ENCODE measurements around the gene SH3PXD2A.
"Not testable (repeated sequence)": the region's sequence is repeated elsewhere in the genome, so short reads cannot be mapped to it uniquely, and the experiment has no call there.

SH3PXD2A gene

GRCh38 chr10:103763374-103764202 lies 91.8 kb downstream of the SH3PXD2A start:
- no peak for FAIRE-seq

GRCh38 chr10:103762916-103763315 lies 92.5 kb downstream of the SH3PXD2A start:
- FAIRE-seq, result no peak

GRCh38 chr10:103762162-103762561 lies 93.2 kb downstream of the SH3PXD2A start:
- FAIRE-seq, result no peak

GRCh38 chr10:103761075-103761920 lies 94.1 kb downstream of the SH3PXD2A start:
- no peak for FAIRE-seq

GRCh38 chr10:103760233-103760632 lies 95.1 kb downstream of the SH3PXD2A start:
- not testable (repeated sequence) for FAIRE-seq

- FAIRE-seq, result no peak
Observed at GRCh38 chr10:103759100-103759781, 96.1 kb downstream of the SH3PXD2A start.

- FAIRE-seq, result no peak
Observed at GRCh38 chr10:103758294-103758681, 97.1 kb downstream of the SH3PXD2A start.

- FAIRE-seq, result no peak
Observed at GRCh38 chr10:103757531-103758293, 97.7 kb downstream of the SH3PXD2A start.

- FAIRE-seq, result no peak
Observed at GRCh38 chr10:103756277-103756869, 99.0 kb downstream of the SH3PXD2A start.

- no peak for FAIRE-seq
Observed at GRCh38 chr10:103752680-103753248, 102.6 kb downstream of the SH3PXD2A start.

- no peak for FAIRE-seq
Observed at GRCh38 chr10:103751667-103752290, 103.6 kb downstream of the SH3PXD2A start.

GRCh38 chr10:103750836-103751235 lies 104.5 kb downstream of the SH3PXD2A start:
- no peak for FAIRE-seq

GRCh38 chr10:103749779-103750178 lies 105.6 kb downstream of the SH3PXD2A start:
- FAIRE-seq, result no peak

GRCh38 chr10:103748020-103748419 lies 107.4 kb downstream of the SH3PXD2A start:
- FAIRE-seq, result no peak

GRCh38 chr10:103747193-103747865 lies 108.0 kb downstream of the SH3PXD2A start:
- FAIRE-seq, result no peak

GRCh38 chr10:103746598-103746997 lies 108.8 kb downstream of the SH3PXD2A start:
- FAIRE-seq, result no peak

GRCh38 chr10:103745341-103746247 lies 109.8 kb downstream of the SH3PXD2A start:
- FAIRE-seq, result no peak

- FAIRE-seq, result no peak
Observed at GRCh38 chr10:103742824-103743223, 112.6 kb downstream of the SH3PXD2A start.

GRCh38 chr10:103740611-103741010 lies 114.8 kb downstream of the SH3PXD2A start:
- no peak for FAIRE-seq

Measured in A204.1 (cell line).